Dedifferentiated amniotic fluid mesenchymal stem cell (primary cell): ENCODE measurements around the gene ZNF608.

ENCODE experiments used
- DNase-seq: peaks from one replicate; pipeline ENCODE4 v3.0.0-alpha.2; 2016; ENCODE audit errors: extremely low spot score

The ZNF608 gene

GRCh38 chr5:124738681-124739633, 7.5 kb downstream of the ZNF608 start:
- DNase-seq: no peak

- no peak for DNase-seq
Observed at GRCh38 chr5:124737651-124738050, 8.8 kb downstream of the ZNF608 start.

- DNase-seq: no peak
Observed at GRCh38 chr5:124736805-124737188, 9.6 kb downstream of the ZNF608 start.

GRCh38 chr5:124736082-124736804, 10.2 kb downstream of the ZNF608 start:
- peak; percentile 91 for DNase-seq

- DNase-seq: peak; percentile 78
Observed at GRCh38 chr5:124735169-124735858, 11.1 kb downstream of the ZNF608 start.

- no peak for DNase-seq
Observed at GRCh38 chr5:124734574-124735168, 11.8 kb downstream of the ZNF608 start.

GRCh38 chr5:124733329-124733650, 13.1 kb downstream of the ZNF608 start:
- DNase-seq: no peak

GRCh38 chr5:124732428-124733328, 13.8 kb downstream of the ZNF608 start:
- DNase-seq: no peak

GRCh38 chr5:124730381-124730780, 16.1 kb downstream of the ZNF608 start:
- no peak for DNase-seq

- no peak for DNase-seq
Observed at GRCh38 chr5:124729720-124730359, 16.6 kb downstream of the ZNF608 start.

- no peak for DNase-seq
Observed at GRCh38 chr5:124728968-124729332, 17.5 kb downstream of the ZNF608 start.

GRCh38 chr5:124728331-124728967, 18.0 kb downstream of the ZNF608 start:
- DNase-seq: no peak

GRCh38 chr5:124726631-124727362, 19.6 kb downstream of the ZNF608 start:
- DNase-seq: no peak

GRCh38 chr5:124725622-124726258, 20.7 kb downstream of the ZNF608 start:
- DNase-seq: no peak

- no peak for DNase-seq
Observed at GRCh38 chr5:124725040-124725434, 21.4 kb downstream of the ZNF608 start.

GRCh38 chr5:124724357-124725039, 21.9 kb downstream of the ZNF608 start:
- DNase-seq: no peak

GRCh38 chr5:124721229-124721735, 25.2 kb downstream of the ZNF608 start:
- DNase-seq: no peak

- no peak for DNase-seq
Observed at GRCh38 chr5:124720593-124720992, 25.8 kb downstream of the ZNF608 start.
